RCC 7860 (cell line): ENCODE measurements around the gene ZRANB2.
A peak's percentile ranks its signal among the peaks of the same experiment; 100 is the strongest.

ENCODE experiments used
- DNase-seq: peaks from one replicate; pipeline ENCODE4 v3.0.0-alpha.2; 2015; ENCODE audit warnings: low spot score
- FAIRE-seq: peaks from 2 replicates; lab custom pipeline; 2012; peaks lifted over from hg19 to GRCh38; lab: Jason Lieb, UNC

ZRANB2 gene

DNA sequence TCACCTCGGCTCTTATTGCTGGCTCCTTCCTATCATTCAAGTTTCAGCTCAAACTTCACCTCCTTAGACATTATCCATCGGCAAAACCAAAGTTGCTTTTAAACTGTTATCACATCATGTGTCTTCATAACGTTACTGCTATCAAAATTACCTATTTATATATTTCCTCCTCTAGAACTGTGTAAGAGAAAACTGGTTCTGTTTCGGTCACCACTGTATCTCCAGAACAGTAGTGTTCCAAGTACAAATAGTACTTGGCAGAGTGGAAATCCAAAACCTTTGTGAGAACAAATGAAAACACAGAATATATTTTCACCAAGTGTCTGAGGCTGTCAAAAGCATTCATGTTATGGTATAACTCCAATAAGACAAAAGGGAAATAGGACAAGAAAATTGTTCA lies 9.1 kb downstream of the ZRANB2 start:
- DNase-seq: no peak
- FAIRE-seq: no peak

DNA sequence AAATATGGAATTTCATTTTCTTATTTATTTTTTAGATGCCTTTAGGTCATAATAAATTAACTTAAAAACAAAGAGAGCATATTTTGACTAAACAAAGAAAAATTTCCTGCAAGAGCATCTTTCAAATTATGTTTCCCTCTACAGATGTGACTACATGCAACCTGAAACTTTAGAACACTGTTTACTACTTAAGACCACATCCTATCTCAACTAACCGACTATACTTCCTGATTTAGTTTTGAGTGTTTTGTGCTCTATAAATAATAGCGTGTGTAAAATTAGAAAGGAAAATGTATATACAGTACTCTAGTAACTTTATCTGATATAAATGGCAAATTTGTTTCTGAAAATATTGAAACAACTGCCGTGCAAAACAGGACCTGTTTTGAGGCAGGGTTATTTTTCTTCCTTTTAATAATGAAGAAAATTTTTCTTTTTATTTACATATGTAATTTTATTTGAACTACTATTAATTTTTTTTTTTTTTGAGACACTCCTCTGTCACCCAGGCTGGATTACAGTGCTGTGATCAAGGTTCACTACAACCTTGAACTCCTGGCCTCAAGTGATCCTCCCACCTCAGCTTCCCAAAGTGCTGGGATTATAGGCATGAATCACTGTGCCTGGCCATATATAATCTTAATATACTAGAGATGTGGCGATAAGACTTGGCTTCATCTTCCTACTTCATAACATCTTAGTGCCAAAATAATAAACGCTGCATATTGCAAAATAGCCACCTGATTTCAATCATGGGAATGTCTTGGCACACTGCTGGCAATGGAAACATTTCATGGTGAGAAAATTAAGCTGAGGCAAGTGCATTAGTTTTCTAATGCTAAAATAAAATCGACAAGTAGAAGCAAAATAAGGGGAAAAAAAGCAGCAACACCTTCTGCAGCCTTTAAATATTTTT lies 12.3 kb downstream of the ZRANB2 start:
- DNase-seq (no peak), FAIRE-seq (no peak)

DNA sequence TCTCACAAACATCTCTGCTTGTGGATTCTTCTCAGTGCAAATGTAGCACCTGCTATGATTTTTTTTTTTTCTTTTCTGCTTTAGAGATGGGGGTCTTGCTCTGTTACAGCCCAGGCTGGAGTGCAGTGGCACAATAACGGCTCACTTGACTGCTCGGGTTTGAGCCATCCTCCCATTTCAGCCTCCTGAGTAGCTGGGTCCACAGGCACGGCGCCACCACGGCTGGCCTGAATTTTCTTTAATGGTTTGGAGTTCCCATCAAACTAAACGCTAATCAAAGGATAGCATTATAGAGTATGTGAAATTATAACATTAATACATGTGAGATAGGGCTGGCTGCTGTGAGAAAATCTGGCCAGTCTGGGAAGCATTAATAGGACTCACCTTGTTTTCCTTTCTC lies 26.0 kb downstream of the ZRANB2 start:
- DNase-seq (no peak), FAIRE-seq (no peak)

DNA sequence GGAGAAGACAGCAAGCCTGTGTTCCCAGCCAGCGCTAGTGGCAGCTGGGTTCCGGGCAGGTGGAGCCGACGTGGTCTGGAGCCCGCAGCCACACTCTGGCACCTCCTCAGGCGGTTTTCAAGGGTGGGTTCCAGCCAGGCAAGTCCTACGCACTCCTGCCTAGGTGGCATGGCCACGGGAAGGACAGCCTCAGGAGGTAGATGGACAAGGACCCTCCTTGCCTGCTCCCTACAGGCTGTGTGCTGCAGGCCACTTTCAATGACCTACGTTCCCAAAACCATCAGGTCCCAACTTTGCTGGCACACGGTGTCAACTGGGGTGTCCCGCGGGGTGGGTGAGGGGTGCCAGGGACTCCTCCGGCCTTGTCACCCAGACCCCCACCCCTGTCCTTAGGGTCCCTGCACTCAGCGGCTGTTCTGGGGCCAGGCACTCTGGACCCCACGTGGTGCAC lies 26.5 kb downstream of the ZRANB2 start:
- FAIRE-seq (no peak), DNase-seq (no peak)

DNA sequence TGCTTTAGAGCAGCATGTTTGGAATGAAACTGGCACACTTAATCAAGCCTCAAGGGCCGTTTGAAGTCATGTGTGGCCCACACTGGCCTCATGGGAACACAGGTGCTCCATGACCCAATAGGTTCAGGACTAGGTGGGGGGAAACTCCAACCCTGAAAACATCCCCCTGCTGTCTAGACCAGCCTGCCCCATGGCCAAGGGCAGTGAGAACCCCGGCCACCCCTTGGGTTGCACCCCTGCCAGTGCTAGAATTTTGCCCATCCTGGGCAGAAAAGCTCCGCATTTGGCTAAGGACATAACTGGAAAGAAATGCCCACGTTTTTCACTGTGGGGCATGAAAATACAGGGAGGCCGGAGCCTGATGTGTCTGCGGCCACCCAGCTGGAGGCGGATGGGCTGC lies 27.1 kb downstream of the ZRANB2 start:
- DNase-seq (no peak), FAIRE-seq (no peak)

DNA sequence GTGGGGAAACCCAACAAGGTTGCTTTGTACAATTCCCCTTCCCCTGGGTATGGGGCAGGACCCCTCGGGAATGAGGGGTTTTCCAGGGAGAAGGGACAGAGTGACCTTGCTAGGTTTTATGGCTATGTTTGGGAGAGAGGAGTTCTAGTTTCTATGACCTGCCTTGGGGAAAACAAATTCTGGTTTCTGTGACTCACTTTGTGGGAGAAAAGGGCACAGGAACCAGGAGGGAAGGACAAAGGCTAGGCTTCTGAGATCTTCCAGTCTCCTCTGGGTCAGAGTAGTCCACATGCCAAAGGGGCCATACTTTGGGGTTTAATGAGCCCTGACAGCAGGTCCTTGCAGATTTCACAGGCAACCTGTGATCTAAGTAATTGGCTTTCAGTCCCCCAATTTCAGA lies 27.7 kb downstream of the ZRANB2 start:
- DNase-seq: no peak
- no peak for FAIRE-seq

DNA sequence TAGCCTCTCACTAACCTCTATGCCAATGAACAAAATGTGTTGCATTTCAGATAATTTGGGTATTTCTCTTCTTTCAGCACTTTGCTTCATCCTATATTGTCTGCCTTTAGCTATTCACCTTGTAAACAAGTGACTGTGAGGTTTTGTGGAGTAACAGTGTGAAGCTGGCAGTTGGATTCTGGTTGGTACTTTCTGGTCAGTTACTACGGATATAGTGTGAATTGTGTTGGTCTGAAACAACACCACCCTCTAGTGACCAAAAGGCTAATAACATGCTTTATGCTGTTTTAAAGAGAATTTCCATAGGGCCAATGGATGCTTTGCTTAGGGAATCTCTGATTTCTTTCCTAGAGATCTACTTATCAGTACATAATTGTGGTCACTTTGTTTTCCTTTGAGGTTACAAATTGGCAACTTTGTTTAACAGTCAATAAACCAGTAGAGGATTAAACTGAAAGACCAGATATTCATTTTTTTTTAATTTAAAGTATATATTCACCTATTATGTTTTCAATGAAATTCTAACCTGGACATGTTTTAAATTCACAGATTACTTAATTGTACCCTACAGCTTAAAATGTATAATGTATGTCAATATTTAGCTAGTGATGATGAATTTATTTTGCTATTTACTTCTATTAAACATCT lies 30.8 kb downstream of the ZRANB2 start:
- FAIRE-seq: peak; percentile 78
- peak; percentile 54 for DNase-seq

DNA sequence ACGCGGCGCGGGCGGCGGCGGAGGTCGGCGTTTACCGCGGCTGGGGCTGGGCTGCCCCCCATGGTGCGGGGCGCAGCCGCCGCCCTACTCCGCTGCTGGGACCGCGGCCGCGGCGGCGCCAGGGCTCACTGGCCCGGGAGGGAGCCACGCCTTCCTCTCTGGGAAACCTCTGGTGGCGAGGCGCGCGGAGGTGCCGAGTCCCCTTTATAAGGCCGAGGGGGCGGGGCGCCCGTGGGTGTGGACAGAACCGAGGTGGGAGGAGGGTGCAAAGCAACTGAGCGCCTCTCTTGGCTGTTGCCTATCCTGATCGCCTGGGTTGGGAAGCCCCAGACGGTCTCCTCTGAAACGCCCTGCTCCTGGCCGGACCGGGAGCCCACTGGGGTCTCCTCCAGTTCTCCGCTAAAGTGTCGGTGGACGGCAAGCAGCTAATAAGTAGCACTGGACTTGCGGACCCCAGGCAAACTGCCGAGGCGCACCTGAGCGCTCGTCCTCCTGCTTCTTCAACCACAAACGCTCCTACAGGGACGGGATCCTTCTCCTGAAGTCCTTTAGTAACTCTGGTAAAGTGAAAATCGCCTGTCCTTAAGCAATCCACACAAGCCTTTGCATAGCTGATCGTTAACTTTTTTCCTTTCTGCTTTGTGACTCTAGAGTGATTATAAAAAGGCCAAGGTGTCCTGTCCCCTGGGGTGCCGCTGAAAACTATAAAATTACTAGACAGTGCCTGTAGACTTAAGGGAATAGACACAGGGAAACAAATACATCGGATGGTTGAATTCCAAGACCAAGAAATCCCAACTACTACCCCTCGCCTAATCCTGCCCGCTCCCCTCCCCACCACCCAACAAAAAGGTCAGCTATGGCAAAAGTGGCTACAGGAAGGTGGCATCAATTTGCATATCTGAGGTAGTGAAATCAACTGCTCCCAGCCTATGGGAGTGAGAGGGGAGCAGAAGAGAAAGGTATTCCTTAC lies 32.9 kb downstream of the ZRANB2 start, which contains the start of gene PTGER3:
Gene PTGER3, minus strand, starts transcription at position 182 of the 973 bp plus-strand sequence. CDS start 239 bp downstream, outside the sequence.
- DNase-seq (no peak), FAIRE-seq (no peak)

DNA sequence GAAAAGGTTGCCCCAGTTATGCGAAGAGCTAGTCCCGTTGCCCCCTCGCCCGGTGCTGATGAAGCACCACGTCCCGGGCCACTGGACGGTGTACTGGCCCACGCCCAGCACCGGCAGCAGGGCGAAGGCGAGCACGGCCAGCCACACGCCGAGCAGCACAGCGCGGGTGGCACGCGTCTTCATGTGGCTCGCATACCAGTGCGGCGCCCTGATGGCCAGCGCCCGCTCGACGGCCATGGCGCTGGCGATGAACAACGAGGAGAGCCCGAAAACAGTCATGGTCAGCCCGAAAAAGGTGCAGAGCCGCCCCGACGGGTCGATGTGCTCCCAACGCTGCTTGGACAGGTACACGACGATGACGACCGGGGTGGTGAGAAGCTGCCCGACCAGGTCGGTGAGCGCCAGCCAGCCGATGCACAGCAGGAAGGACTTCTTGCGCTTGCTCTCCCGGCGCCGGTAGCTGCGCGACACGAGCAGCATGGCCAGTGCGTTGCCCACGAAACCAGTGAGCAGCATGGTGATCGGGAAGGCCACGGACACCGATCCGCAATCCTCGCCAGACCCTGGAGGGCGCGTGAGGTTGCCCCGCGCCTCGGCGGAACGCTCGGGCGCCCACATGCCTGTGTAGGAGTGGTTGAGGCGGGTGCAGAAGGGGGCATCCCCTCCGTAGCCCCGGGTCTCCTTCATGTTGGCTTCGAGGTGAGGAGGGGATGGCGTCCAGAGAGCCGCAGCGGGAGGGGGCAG lies 33.8 kb downstream of the ZRANB2 start:
- DNase-seq: no peak
- no peak for FAIRE-seq

DNA sequence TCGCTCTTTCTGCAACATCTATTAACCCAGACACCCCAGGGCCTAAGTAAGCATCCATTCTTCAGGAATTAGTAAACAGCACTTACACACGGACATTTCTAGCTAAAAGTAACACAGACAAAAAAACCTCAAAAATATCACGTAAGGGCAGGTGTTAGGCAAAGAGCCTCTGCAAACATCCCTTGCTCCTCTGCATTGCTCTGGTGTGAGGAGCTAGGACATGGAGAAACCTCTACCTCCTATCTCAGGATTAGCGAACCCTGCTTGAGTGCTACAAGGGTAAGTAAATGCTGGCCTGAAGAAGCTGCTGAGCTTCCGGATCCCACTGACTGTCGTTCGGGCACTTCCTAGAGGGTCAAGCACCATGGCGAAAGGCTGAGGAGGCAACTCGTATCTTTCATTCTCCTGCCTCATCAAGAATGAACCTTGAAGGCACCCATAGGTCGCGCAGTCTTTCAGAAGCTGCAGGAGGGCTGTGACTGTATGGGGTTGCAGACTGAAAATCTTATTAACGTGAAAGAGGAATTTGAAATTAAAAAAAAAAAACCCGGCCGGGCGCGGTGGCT lies 35.3 kb downstream of the ZRANB2 start:
- FAIRE-seq (no peak), DNase-seq (no peak)

DNA sequence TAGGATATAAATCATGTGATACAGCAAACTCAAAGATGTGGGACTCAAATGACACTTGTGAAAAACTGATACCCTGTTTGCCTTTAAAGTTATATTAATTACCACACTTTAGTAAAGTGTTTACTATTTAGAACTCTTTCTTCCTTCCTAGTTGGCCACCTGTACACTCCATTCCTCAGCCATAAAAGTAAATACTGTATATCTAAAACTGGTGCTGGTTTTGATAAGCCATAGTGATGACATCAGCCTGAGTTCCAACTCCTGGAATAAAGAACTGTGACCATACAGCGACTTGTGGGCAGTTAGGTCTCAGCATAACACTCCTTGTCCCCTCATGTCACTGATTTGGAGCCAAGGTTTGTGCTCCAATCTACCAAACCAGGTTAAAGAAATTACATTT lies 36.0 kb downstream of the ZRANB2 start:
- FAIRE-seq (no peak), DNase-seq (no peak)

DNA sequence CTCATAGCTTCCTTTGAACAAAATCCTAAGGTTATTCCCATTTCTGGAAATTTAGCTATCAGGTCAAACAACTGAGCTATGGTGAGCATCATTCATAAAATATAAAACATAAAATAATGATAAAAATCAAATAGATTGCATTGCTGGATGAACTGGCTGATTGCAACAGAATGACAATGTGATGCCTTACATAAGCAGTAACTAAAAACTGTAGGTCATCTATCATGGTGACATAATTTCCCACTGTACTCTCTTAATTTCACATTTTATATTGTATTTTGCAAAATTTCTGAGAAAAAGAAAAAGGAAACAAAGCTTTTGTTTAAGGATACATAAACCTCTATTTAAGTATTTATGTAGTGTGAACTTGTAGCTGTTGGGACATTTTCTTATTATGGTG lies 37.8 kb downstream of the ZRANB2 start:
- DNase-seq (no peak), FAIRE-seq (no peak)

DNA sequence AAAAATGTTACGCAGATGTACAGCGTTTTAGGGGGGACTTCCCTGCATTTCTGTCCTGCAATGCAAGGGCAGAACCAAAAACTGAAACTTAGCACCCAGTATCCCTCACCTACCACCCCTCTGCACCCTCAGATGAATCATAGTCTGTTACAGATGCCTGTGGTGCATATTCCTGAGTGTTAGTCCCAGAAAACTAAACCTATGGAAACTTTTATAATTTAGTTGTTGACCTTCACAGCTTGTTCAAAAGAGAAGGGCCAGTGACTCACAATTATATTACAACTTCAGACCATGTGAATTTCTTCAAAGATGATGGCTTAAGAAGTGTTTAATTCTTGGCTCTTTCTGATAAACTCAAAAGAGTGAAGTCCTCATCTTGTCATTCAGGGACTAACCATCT lies 39.0 kb downstream of the ZRANB2 start:
- no peak for DNase-seq
- no peak for FAIRE-seq

DNA sequence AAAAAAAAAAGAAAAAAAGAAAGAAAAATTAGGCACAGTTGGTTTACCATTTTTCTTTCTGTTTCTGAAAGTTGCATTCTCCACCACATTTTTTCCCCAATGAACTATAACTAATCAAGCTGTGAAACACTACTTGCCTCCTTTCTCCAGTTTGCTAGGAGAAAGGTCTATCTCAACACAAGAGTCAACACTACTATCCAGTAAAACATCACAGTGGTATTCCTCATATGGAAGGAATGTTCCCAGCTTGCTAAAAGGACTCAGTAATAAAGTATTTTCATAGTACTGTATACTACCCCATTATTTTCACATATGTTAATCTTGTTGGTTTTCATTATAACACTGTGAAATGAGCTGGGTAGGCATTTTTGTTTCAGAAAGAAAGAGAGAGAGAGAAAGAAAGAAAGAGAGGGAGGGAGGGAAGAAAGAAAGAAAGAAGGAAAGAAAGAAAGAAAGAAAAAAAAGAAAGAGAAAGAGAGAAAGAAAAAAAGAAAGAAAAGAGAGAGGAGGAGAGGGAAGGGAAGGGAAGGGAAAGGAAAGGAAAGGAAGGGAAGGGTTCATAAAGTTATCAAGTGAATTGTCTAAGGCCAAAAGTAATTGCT lies 41.1 kb downstream of the ZRANB2 start:
- FAIRE-seq: no peak
- DNase-seq: no peak

DNA sequence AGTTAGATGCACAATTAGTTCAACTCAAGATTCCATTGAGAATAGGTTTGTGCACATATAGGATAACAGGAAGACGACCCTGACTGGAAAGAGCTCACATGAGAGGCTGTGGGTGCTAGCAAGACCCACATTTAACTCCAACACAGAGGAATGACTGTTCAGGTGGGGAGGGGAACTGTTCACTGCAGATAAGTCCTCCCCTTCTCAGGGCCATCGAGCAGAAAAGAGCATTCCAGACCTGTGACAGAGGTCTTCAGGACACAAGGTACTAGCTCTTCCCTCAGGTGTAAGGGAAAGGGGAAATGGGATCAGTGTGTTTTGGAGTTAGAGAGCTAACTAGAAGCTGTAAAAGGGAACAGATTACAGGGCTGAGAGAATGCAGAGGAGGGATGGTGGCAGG lies 41.9 kb downstream of the ZRANB2 start:
- FAIRE-seq (no peak), DNase-seq (no peak)

DNA sequence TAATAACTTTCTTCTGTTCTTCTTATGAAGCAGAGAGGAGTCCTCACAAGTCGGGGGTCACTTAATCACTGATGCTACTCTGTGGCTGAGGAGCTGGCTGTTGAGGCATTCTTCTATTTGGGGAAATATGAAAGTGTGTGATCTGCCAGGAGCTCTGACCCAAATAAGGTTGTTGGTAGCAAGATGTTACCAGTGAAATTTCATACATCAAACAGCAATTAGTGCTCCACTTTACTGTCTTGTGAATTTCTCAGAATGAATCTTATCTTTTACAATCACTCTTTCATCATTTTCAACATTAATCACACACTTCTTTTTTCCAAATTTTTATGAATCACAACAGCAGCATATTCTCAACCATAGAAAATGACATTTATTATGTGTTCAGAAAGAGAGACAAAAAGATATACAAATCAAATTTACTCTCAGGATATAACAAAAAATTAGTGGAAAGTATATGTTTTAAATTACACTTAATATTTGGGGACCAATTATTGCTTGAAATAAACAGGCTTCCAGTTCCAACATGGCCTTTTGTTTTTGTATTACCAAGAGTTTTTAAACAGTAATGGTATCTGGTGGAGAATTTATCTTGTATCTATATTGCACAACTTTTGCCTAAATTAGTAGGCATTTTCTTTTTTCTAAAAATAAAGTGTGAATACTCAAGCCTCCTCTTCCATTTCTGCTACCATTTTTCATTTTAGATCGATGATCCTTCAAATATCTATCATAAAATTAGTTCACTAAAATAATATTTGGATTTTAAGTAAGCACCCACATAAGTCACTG lies 42.8 kb downstream of the ZRANB2 start:
- no peak for FAIRE-seq
- DNase-seq: no peak

DNA sequence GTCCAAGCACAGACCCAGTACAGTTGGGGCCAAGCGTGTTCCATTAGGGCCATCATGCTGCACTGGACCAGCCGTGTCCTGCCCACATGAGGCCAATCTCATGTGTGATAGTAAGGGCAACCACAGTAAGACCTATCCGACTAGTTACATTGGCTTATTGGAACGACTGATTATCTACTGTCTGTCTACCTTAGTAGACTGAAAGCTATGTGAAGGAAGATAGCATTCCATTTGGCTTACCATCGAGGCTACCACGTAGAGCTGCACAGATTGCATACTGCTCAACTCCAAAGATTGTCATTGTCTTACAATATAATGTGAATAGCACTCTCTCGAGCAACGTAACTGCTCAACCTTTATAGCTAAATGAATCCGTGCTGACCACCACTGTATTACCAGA lies 43.8 kb downstream of the ZRANB2 start:
- no peak for FAIRE-seq
- no peak for DNase-seq

DNA sequence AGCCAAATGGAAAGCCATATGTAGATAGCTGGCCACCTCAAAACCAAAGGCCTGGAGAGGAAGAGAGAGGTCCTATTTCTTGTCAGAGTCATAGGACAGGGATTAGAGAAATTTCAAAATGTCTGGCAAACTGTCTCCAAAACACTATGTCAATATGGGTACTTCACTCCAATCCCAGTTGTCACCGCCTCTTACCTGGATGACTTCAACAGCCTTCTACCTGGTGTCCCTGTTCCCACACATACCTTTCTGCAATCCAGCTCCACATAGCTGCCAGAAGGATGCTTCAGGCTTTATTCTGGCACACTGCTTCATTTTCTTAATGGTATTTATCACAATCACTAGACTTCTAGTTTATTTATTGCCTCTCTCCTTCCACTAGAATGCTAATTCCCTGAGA lies 47.7 kb downstream of the ZRANB2 start:
- no peak for FAIRE-seq

DNA sequence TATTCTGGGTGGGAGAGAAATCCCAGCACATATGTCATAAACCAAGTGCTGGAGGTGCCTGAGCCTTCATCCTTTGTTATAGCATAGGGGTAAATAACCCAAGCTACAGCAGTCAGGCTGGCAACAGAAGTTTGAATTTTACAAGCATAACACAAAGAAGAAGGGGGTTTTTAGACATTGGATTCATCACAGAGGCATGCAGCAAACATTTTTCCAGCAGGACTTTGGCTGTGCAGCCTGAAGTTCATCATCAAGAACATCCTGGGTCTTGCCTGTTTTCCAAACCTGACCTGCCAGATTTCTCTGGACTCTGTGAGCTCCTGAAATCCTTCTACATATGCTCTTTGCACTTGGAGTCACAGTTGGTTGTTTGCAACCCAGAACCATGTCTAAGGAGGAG lies 49.4 kb downstream of the ZRANB2 start:
- FAIRE-seq: no peak
- no peak for DNase-seq

More for the DNA sequence above, 47.7 kb downstream of the ZRANB2 start:
- no peak for DNase-seq
